GM18873 (cell line): ENCODE measurements around the gene BTBD17.

Source experiments
- ATAC-seq: cut with Tn5 transposase; IDR thresholded peaks from one replicate; pipeline ENCODE4 v1.9.1; 2021; ENCODE audit warnings: mild to moderate bottlenecking, moderate library complexity, moderate number of reproducible peaks; ENCODE audit not compliant: unreplicated experiment, low FRiP score

Gene BTBD17

DNA sequence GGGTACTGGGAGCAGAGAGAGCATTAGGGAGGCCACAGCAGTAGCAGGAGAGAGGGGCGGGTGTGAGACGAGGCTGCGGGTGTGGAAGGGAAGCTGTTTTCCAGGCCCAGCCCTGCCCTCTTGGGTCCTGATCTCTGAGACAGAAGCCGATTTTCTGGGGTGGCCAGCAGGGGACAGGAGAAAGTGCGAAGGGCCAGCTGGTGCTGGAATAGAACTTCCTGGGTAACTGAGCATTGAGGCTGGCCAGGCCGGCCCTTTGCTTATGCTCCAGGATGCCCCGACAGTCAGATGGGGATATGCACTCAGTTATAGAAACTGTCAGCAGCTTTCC is 804 bp downstream of the BTBD17 start:
- no peak for ATAC-seq

DNA sequence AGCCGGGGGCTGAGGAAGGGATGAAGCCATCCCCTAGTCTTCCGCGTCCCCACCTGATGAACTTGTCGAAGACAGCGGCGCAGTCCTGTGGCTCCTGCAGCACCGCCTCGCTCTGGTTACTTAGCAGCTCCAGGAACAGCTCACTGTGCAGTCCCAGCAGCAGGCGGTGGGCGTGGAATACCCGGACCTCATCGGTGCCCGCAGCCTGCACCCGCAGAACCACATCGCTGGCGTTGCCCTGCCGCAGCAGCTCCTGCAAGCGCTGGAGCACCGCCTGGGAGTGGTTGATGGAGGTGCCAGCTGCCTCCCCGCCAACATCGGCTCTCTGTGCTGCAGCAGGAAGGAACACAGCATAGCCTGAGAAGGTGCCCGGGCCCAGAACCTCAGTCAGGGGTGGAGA is 1.8 kb downstream of the BTBD17 start:
- ATAC-seq, result no peak

DNA sequence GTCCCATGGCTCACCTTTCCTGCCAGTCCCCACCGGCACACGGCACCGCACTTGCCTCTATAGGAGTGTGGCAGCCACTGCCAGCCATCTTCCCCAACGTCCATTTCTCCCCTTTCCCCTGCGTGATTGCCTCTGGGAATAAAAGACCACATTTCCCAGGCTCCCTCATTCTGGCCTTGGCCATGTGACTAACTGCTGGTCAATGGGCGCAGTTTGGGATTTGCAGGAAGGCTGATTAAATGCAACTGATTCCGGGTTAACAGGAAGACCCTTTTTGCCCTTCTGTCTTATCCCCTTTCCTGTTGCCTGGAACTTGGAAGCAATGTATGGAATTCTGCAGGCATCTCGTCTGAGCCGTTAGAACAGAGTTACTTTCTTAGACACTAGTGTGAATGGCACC is 3.0 kb downstream of the BTBD17 start:
- no peak for ATAC-seq

DNA sequence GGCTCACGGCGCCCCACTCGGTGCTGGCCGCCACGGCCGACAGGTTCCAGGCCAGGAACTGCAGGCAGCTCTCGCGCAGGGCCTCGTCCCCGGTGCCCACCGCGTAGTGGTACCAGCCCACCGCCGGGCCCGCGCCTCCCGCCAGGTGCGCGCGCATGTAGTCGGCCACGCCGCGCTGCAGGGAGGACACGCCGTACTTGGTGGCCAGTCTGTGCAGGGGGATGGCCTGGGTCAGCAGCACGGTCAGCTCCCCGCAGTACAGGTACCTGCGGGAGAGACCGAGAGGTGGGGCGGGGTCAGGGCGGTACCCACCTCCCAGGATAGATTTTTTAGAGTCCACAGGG is 4.2 kb downstream of the BTBD17 start:
- ATAC-seq, result no peak

DNA sequence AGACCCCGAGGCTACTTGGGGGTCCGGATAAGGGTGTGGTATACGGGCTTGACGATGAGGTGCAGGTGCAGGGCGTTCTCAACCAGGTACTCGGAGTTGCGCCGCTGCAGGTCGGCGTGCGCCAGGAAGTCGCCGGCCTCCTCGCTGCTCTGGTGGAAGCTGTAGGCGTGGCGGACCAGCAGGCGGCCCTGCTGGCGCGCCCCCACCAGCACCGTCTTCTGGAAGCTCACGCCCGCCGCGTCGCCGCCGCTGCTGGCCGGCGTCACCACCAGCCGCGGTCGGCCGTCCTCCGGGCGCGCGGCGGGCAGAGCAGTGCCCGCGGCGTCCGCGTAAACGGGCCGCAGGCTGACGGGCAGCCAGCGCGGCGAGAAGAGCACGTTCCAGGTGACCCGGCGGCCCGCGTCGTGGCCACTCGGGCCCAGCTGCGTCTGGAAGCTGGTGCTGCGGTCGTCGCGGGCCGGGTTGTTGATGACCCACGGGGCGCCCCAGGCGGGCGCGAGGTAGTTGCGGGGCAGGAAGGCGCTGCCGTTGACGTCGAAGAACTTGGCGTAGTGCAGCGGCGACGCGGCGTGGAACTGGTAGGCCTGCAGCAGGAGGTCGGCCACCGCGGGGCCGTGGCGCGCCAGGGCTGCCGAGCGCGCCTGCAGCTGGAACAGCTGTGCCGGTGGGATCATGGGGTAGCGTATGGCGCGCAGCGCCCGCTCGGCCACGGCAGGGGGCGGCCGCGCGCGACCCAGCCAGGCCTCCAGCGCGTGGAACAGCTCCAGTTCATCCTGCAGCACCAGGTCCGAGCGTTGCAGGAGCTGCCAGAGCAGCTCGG is 4.8 kb downstream of the BTBD17 start:
- no peak for ATAC-seq

DNA sequence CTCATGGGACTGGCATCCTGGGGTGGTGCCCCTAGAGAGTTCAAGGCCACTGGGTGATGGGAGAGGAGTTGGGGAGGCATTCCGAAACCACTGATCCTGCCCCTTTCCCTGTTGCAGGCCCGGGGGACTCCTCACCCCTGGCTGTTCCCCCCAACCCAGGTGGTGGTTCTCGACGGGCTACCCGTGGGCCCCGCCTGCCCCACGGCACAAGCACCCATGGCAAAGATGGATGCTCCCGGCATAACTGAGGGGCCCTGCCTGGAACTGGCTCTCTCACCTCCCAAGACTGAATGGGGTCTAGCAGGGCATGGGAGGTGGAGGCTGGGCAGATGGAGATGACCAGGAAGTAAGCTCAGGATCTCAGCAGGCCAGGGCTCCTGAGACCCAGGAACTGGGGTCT is 6.6 kb downstream of the BTBD17 start:
- no peak for ATAC-seq

DNA sequence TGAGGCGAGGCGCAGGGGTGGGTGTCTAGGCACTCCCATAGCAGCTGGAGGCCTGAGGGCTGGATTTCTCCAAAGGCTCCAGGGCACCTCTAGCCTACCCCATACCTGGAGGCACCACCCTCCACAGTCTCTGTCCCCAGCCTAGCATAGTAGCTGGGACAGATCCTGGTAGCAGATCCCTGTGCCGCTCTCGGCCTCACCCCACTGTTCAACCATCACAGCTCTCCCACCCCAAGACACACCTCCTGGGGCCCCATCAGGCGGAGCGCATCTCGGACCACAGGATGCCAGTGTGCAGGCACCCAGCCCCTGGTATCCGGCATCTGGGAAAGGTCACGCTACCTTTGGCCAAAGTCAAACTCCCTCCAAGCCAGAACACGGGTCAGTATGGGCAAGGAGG is 7.1 kb downstream of the BTBD17 start:
- no peak for ATAC-seq

DNA sequence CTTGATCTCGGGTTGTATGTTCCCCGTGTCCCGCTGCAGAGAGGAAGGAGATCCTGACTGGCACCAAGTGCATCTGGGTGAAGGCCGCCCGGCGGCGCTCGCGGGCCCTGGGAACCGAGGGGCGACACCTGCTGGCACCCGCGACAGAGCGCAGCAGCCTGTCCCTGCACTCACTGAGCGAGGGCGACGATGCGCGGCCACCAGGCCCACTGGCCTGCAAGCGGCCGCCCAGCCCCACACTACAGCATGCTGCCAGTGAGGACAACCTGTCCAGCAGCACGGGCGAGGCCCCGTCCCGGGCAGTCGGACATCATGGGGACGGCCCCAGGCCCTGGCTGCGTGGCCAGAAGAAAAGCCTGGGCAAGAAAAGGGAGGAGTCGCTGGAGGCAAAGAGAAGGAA is 7.5 kb downstream of the BTBD17 start:
- ATAC-seq, result no peak

DNA sequence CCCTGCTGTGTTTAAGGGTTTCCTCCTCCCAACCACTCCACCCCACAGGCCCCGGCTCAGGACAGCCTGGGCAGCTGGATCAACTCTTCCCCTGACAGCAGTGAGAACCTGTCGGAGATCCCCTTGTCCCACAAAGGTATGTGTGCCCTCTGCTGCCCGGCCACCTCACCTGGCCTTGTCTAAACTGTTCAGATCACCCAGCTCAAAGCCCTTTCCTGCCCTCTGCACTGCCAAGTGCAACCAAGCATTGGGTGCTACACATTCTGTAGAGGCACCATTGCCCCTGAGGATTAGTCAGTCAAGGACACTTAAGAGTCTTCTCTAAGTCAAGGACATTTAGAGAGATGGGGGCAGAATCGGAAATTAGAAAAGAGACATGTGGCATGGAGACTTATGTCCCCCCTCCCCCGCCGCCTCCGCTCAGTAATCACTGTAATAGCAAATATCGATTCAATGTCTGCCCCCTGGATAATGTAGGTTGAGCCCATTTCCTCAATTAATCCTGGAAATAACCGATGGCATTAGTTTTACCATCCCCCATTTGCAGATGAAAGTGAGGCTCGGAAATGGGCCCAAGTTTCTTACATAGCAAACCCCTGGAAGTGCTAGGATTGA is 8.1 kb downstream of the BTBD17 start:
- ATAC-seq, result no peak

DNA sequence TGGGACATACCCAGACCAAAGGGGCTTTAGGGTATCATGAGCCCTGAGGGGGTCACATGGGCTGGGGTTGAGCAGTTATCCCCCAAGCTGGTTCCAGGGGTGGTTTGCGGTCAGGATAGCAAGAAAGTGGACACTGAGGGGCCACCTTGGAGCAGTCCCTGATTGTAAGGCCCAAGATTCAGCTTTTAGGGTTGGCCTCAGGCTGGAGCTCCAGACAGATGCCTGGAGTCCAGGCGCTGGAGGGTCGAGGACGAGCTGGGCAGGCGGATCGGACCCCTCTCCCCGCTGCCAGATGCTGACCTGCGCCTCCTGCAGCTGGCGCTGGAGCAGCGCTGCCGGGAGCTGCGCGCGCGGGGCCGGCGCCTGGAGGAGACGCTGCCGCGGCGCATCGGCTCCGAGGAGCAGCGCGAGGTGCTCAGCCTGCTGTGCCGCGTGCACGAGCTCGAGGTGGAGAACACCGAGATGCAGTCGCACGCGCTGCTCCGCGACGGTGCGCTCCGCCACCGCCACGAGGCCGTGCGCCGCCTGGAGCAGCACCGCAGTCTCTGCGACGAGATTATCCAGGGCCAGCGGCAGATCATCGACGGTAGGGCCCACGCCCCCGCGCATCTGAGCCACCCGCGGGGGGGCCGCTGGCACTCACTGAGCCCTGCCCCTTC is 10.0 kb downstream of the BTBD17 start:
- ATAC-seq, result no peak

DNA sequence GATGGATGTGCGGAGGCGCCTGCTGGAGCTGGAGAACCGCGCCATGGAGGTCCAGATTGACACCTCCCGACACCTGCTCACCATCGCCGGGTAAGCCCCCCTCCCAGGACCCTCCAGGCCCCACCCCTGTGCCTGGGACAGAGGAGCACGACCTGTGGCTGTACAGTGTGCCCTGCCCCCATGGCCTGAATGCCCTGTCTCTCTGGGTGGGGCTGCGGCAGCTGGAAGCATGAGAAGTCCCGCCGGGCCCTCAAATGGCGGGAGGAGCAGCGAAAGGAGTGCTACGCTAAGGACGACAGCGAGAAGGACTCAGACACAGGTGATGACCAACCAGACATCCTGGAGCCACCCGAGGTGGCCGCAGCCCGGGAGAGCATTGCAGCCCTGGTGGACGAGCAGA is 11.2 kb downstream of the BTBD17 start:
- ATAC-seq, result no peak

DNA sequence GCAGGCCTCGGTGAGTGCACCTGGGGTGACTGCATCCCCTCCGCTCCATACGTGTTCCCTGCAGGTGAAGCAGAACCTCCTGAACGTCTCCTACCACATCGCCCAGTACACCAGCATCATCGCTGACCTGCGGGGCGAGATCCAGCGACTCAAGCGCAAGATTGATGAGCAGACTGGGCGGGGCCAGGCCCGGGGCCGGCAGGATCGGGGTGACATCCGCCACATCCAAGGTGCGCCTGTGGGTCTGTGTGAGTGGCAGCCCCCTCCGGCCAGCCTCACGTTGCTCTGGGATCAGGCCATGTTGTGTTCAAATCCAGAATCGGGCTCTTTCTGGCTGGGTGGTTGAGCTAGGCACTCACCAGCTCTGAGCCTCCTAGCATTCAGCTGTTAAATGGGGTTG is 12.5 kb downstream of the BTBD17 start:
- no peak for ATAC-seq

DNA sequence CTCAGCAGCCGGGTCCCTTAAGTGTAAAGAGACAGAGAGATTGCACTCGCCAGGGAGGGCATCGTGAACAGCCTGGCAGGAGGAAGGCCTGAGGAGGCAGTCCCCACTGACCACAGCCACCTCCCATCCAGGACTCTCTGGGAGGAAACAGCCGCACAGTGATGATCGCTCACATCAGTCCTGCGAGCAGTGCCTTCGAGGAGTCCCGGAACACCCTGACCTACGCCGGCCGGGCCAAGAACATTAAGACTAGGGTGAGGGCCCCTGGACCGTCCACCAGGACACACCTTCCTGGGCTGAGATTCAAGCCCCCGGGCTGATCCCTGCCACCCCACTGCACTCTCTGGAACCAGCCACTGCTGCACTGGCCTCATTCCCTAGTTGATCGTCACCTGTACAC is 14.0 kb downstream of the BTBD17 start:
- ATAC-seq, result no peak

DNA sequence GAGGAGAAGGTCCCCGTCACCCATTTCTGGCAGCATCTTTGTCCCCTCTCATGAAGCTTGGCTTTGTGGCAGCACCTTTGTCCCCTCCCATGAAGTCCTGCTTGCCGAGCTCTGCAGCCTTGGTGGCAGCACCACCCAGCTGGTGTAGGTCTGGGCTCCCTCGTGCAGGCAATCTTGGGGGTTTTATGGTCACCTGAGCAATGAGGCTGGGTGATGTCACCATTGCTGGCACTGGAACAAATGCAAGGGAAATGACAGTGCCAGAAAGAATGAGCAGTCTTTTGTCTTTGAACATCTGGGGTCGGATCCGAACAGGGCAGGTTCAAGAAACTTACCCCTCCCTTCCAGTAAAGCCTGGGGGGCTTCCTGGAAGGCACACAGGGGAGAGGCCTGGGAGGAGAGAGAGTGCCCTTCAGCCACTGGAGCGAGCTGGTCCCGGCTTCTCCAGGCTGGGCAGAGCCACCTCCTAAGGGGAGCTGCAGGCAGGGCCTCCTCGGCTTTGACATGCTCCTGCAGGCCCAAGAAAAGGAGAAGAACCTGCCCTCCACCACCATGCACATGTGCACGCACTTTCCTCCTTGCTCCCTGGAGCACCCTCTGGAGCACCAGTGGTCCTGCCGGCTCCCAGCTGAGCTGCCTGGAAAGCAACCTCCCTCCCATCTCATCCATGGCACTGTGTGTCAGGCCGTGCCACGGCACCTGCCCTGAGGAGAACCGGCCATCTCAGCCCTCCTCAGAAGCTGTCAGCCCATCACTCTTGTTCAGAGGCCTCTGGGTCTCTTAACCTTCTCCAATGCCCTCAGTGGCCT is 16.0 kb downstream of the BTBD17 start:
- ATAC-seq, result no peak

DNA sequence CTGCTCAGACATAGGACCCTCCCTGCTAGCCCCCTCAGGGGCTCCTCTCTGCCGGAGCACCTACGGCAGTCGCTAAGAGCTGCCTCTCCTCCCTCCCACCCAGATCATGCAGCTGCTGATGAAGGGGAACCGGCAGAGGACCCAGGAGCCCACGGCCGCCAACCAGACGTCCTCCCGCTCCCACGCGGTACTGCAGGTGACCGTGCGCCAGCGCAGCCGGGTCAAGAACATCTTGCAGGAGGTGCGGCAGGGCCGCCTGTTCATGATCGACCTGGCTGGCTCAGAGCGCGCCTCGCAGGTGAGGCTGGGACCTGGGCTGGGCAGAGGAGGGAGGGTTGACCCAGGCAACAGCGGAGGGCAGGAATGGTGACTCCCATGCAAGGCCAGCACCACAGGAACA is 17.0 kb downstream of the BTBD17 start:
- no peak for ATAC-seq

DNA sequence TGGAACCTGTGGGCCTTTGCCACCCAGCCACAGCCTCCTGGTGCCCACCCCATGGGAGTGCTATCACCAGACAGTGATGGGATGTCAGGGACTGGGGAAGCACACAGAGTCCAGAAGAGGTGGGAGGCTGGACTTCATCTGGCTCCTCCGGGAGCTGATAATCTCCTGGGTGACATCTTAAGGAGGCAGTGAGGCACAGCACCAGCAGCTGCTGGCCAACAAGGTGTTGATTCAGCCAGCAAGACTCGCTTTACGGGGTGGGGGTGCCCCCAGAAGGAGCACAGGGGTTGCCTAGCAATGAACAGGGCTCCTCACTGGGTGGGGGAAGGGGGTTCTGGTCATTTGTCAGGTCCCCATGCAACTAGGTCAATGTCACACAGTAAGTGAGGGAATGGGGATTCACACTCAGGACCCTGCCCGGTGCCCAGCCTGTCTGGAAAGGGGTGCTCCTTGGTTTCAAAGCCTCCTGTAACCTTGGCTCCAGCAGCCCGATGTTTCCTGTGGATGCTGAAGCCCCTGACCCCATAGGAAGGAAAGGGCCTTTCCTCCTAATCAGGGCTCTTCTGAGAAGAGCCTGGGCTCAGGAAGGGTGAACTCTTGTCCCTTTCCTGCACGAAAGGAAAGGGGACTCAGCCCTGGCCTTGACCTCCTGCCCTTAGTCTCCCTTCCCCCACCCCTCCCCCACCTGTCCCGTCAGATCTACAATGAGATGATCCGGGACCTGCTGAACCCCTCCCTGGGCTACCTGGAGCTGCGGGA is 18.0 kb downstream of the BTBD17 start:
- ATAC-seq, result no peak

DNA sequence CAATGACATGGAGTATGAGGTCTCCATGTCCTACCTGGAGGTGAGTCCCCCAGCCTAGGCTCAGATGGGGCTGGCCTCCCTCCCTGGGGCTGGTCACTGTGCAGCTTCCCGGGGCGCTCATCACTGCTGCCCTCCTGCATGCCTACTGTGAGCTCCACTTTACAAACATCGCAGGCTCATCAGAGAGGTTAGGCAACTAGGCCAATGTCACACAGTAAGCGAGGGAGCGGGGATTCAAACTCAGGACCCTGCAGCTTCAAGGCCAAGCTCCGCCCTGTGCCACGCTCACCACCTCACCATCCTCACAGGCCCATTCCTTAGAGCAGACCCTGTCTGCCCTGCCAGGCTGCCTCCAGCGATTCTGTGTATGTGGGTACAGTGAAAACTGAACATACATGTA is 18.5 kb downstream of the BTBD17 start:
- no peak for ATAC-seq

DNA sequence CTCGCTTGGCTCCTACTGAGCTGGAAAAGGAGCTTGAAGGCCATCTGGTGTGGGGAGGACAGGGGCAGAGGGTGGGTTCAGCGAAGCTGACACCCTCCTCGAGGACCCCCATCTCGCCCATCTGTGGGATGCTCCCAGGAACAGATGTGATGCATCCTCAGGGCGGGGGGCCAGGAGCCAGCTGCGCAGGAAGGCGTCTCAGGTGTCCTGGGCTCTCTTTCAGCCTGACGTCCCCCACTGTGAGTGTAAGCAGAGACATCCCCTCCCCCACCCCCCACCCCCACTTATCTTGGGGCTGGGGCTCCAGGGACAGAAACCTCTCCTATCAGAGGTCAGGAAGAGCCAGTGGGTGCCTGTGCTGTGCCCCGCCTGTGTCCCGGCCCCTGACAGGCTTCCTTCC is 19.4 kb downstream of the BTBD17 start:
- ATAC-seq, result no peak

DNA sequence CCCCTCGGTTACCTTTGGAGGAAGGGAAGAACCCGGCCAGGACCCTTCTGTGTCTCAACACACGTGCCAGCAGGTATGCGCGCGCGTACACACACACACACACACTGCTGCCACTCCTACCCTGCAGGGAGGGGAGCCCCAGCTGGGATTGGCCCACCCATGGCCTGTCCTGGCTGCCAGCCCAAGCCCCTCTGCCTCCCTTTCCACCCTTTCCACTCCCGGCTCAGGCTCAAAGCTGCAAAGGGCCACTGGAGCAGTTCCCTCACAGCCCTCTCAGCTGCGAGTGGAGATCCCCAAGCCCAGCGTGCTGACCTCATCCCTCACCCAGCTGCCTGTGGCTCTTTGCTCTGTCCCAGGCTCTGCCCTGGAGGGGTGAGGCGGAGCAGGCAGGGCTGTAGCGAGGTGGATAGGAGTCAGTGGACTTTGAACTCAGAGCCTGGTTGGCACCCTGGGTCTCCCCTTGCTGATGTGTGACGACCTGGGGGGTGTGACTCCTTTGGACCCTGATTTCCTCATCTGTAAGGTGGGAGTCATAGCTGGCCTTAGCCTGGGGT is 21.1 kb downstream of the BTBD17 start:
- no peak for ATAC-seq

DNA sequence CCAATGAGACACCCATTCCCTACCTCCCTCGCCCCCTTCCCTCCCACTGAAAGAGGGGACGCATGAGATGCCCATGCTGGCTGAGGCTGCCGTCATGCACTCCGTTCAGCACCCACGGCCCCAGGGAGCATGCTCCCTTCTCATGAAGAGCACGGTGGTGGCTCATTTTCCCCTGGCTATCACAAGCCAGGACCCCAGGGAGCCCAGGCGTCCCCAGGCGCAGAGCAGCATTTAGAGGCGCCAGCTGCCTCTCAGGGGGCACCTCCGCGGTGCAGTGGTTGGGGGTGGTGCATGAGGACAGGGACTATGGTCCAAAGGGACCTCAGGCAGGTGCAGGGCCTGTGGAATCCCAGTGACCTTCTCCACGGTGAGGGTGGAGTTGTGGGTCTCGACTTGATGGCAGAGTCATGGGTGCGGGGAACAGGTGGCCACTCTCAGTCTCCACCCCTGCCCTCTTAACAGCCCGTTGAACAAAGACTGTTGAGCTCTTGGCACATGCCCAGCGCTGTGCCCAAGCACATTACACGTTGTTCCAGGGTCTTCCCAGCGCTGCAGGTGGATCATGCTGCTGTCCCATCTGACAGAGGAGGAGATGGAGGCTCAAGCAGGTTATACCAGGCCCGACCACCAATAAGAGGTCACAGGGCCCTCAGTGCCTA is 22.0 kb downstream of the BTBD17 start:
- no peak for ATAC-seq
